B cell (primary cell): ENCODE results near the gene TBXA2R. TPM values are rescaled to one million over a fixed set of nuclear protein-coding genes. Genes with fewer than 3 reads are reported as not detected.
A peak's percentile ranks its signal among the peaks of the same experiment; 100 is the strongest.

ENCODE experiments used
- ATAC-seq: fragments of 200-7000 bp; cut with Tn5 transposase; one replicate; pipeline ENCODE4 v1.10.0; 2021; ENCODE audit warnings: low read depth, mild to moderate bottlenecking, moderate number of reproducible peaks, moderate library complexity
- CTCF ChIA-PET: fragments of 350-600 bp; sonication (Branson Sonifier 250); formaldehyde crosslinking; loops from one replicate; lab custom pipeline; 2021; ENCODE audit warnings: antibody characterized with exemption, inconsistent platforms; lab: Charles Lee
- POLR2A ChIA-PET: fragments of 350-600 bp; sonication (Branson Sonifier 250); formaldehyde crosslinking; loops from one replicate; lab custom pipeline; 2021; ENCODE audit warnings: antibody characterized with exemption; lab: Charles Lee
- DNase-seq: peaks from one replicate; pipeline ENCODE4 v3.0.0; 2013
- H2AFZ ChIP-seq: 2 replicates; pipeline ENCODE4 v1.6.1; 2012; ENCODE audit warnings: mild to moderate bottlenecking, low read depth, low read length; ENCODE audit not compliant: insufficient read depth, poor library complexity, severe bottlenecking
- H3K27ac ChIP-seq, 2 donors: 1 replicate in 1 of 2; 2 replicates in 1 of 2; pipeline ENCODE4 v1.5.1; 2012 to 2013; ENCODE audit warnings: low read length in 2 of 2, mild to moderate bottlenecking in 2 of 2, moderate library complexity in 1 of 2
- H3K27me3 ChIP-seq, 4 experiments: fragments of 200-600 bp in 1 of 4; sonication (generic) in 1 of 4; replicated peaks in 1 of 4; 1 replicate in 2 of 4; 2 replicates in 2 of 4; pipeline versions ENCODE4 v1.6.1 to v1.7.0; 2013 to 2016; ENCODE audit warnings: low read length in 3 of 4, mild to moderate bottlenecking in 2 of 4, mixed read lengths in 1 of 4, moderate library complexity in 1 of 4; ENCODE audit not compliant: insufficient read depth in 4 of 4, control insufficient read depth in 3 of 4; ENCODE audit errors: control extremely low read depth in 1 of 4
- H3K36me3 ChIP-seq, 2 experiments: replicated peaks in 1 of 2; 1 replicate in 1 of 2; 2 replicates in 1 of 2; pipeline versions ENCODE4 v1.6.1 to v1.7.1; 2013; ENCODE audit warnings: low read length in 1 of 2; ENCODE audit not compliant: insufficient read depth in 2 of 2, control insufficient read depth in 1 of 2; ENCODE audit errors: control extremely low read depth in 1 of 2, extremely low read depth in 1 of 2
- H3K4me1 ChIP-seq, 2 donors: fragments of 200-600 bp in 1 of 2; sonication (generic) in 1 of 2; 1 replicate in 1 of 2; 2 replicates in 1 of 2; pipeline versions ENCODE4 v1.5.1 to v1.6.1; 2013 to 2017; ENCODE audit warnings: low read length in 2 of 2; ENCODE audit not compliant: control insufficient read depth in 2 of 2, insufficient read depth in 2 of 2
- H3K4me2 ChIP-seq: replicated peaks from 2 replicates; pipeline ENCODE3; 2012; ENCODE audit warnings: mild to moderate bottlenecking, low read depth, low read length; ENCODE audit not compliant: poor library complexity, severe bottlenecking
- H3K4me3 ChIP-seq, 5 experiments: fragments of 200-600 bp in 1 of 5; sonication (generic) in 1 of 5; 1 replicate in 3 of 5; 2 replicates in 2 of 5; pipeline versions ENCODE4 v1.5.1 to v1.7.0; 2011 to 2016; ENCODE audit warnings: low read length in 4 of 5, mild to moderate bottlenecking in 4 of 5, low read depth in 2 of 5, control low read depth in 1 of 5, moderate library complexity in 1 of 5; ENCODE audit not compliant: insufficient read depth in 1 of 5; ENCODE audit errors: control extremely low read depth in 1 of 5, extremely low read depth in 1 of 5
- H3K79me2 ChIP-seq: fragments of 200-600 bp; sonication (generic); one replicate; pipeline ENCODE4 v1.6.0; 2016; ENCODE audit warnings: low read length; ENCODE audit not compliant: control insufficient read depth, insufficient read depth
- H3K9ac ChIP-seq: fragments of 200-600 bp; sonication (generic); 2 replicates; pipeline ENCODE4 v1.6.1; 2017; ENCODE audit warnings: mild to moderate bottlenecking, low read length, moderate library complexity
- H3K9me3 ChIP-seq, 3 donors: one replicate each; pipeline versions ENCODE4 v1.6.1 to v1.7.1; 2013; ENCODE audit warnings: low read length in 2 of 3; ENCODE audit not compliant: control insufficient read depth in 2 of 3, insufficient read depth in 1 of 3; ENCODE audit errors: control extremely low read depth in 1 of 3
- H4K20me1 ChIP-seq: 2 replicates; pipeline ENCODE4 v1.6.0; 2012; ENCODE audit warnings: mild to moderate bottlenecking, low read length; ENCODE audit not compliant: insufficient read depth, control insufficient read depth, poor library complexity, severe bottlenecking
- H3K27ac Mint-ChIP-seq: one replicate; pipeline ENCODE4 v1.8.0; 2021; ENCODE audit warnings: mixed read lengths
- H3K27me3 Mint-ChIP-seq: one replicate; pipeline ENCODE4 v1.8.0; 2021; ENCODE audit warnings: mixed read lengths
- H3K4me1 Mint-ChIP-seq: one replicate; pipeline ENCODE4 v1.8.0; 2021; ENCODE audit warnings: mixed read lengths
- H3K4me3 Mint-ChIP-seq: one replicate; pipeline ENCODE4 v1.8.0; 2021; ENCODE audit warnings: mixed read lengths
- H3K9me3 Mint-ChIP-seq: one replicate; pipeline ENCODE4 v1.8.0; 2022; ENCODE audit warnings: mixed read lengths; ENCODE audit not compliant: insufficient read depth
- EZH2 ChIP-seq: IDR thresholded peaks from 2 replicates; pipeline ENCODE4 v1.6.1; 2012; ENCODE audit warnings: borderline replicate concordance, low read depth, mild to moderate bottlenecking, moderate library complexity, low read length; ENCODE audit not compliant: insufficient read depth, poor library complexity, severe bottlenecking
- WGBS: methylation state at CpG from one replicate; pipeline ENCODE4 v1.1.5; 2013; ENCODE audit warnings: missing lambda C conversion rate; ENCODE audit not compliant: insufficient coverage; 5-methylcytosine and 5-hydroxymethylcytosine counted together
- intact Hi-C: fragments of 100-400 bp; cut with micrococcal nuclease; formaldehyde crosslinking; loops from one replicate; pipeline ENCODE4 v1.10.0; 2022
- polyA plus RNA-seq: library from polyadenylated mRNA; depleted of rRNA; stranded (reverse); fragments of >200 nt; gene quantifications from 2 replicates; pipeline ENCODE4 v1.2.3, GENCODE V29; 2012
- total RNA-seq, 2 donors: library from RNA; stranded (reverse); fragments of 120-200 nt in 1 of 2; gene quantifications; 1 replicate in 1 of 2; 2 replicates in 1 of 2; pipeline versions ENCODE4 v1.2.3 to v1.2.4, GENCODE V29; 2013 to 2022
- TF ChIP-seq, protein P1 (sequence below): fragments of 200-600 bp; IDR thresholded peaks from one replicate; pipeline ENCODE4 v1.8.0; 2022; ENCODE audit warnings: antibody characterized with exemption, mild to moderate bottlenecking

Gene TBXA2R
- total and polyA plus RNA-seq, 2 donors (not counting 1 experiment from before 2014, with no cell fraction given), result 3.9 to 7.9 TPM

DNA sequence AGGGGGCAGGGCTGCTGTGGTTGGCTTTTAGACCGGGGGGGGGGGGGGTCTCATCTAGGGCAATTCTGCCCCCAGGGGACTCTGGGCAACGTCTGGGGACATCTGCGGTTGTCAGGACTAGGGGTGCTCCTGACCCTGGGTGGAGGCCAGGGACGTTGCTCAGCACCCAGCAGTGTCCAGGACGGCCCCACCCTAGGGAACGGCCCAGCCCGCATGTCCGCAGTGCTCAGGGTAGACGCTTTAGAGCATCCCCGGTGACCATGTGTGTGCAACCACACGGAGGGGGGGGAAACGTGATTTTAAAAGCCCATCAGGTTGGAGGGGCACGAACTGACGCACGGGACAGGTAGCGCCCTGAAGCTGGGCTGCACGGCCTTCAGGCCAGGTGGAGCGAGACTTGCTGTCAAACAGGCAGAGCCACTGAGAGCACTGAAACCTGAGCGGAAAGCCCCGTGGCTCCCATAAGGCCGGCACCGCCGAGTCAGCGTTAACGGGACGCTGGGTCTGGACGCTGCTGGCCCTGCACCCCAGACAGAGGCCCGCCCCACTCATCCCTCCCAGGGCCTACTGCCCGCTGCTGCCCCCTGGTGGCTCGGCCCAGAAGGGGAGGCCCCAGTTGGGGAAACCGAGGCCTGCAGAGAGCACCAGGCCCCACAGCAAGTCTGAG, 11.6 kb upstream of the TBXA2R start:
- Histone ChIP-seq H3K4me2 (peak overlapping the region; percentile 59), H3K36me3 (peaks cover 0 to 36% of the 10 kb centered on the region in 2 experiments), H3K4me1 (peaks cover 12 to 15% of the 10 kb centered on the region in 2 donors), H3K4me3 (no peak overlapping the region), H3K9me3 (no peaks in the 10 kb centered on the region), H3K79me2 (peaks cover 26% of the 10 kb centered on the region), H2AFZ (no peak overlapping the region), H4K20me1 (peaks cover 33% of the 10 kb centered on the region), H3K27ac (no peak overlapping the region), H3K9ac (no peak overlapping the region), H3K27me3 (no peaks in the 10 kb centered on the region)
- 41% methylated on average over 30 of the region's 31 CpGs for WGBS
- Mint-ChIP-seq H3K9me3 (no peaks in the 10 kb centered on the region), H3K4me3 (no peak overlapping the region), H3K4me1 (peaks cover 13% of the 10 kb centered on the region), H3K27me3 (no peaks in the 10 kb centered on the region), H3K27ac (no peak overlapping the region)
- intact Hi-C loops, result loop anchor here (1.0 kb wide), 2 partner anchors 32 to 73 kb away; no protein-coding TSS in a partner anchor
- DNase-seq (peak; percentile 65), ATAC-seq (peak; percentile 79)
- no peak for TF ChIP-seq EZH2
- TF ChIP-seq, protein P1, sequence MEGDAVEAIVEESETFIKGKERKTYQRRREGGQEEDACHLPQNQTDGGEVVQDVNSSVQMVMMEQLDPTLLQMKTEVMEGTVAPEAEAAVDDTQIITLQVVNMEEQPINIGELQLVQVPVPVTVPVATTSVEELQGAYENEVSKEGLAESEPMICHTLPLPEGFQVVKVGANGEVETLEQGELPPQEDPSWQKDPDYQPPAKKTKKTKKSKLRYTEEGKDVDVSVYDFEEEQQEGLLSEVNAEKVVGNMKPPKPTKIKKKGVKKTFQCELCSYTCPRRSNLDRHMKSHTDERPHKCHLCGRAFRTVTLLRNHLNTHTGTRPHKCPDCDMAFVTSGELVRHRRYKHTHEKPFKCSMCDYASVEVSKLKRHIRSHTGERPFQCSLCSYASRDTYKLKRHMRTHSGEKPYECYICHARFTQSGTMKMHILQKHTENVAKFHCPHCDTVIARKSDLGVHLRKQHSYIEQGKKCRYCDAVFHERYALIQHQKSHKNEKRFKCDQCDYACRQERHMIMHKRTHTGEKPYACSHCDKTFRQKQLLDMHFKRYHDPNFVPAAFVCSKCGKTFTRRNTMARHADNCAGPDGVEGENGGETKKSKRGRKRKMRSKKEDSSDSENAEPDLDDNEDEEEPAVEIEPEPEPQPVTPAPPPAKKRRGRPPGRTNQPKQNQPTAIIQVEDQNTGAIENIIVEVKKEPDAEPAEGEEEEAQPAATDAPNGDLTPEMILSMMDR, result peak; percentile 78
- CTCF ChIA-PET, result interaction anchor here (0.6 to 6.4 kb wide), 6 partner anchors 10 to 71 kb away, joined by 3 to 47 read pairs (median 6); partner anchors contain the start of gene GIPC3
- POLR2A ChIA-PET, result no interaction called here

DNA sequence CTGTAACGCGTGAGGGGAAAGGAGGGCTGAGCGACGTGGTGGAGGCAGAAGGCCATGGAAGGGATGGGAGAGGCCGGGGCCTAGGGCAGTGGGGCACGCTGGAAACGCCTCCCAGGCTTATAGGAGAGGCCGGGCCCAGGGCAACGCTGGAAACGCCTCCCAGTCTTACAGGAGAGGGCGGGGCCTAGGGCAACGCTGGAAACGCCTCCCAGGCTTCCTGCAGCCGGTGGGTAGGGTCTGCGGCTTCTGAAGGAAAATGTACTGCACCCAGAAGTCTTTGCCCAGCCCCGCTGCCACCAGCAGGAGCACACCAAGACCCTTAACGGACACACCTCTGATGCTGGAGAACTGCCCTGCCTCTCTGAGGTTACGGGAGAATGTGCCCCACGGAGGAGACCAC, 10.8 kb upstream of the TBXA2R start:
- peaks cover 0 to 34% of the 10 kb centered on the region in 2 experiments for H3K36me3 ChIP-seq
- WGBS, result 21% methylated on average over 17 of the region's 19 CpGs
- CTCF ChIA-PET, result interaction anchor here (0.6 to 6.4 kb wide), 2 partner anchors 47 to 70 kb away, joined by 3 to 47 read pairs; no protein-coding TSS in a partner anchor

More for the DNA sequence above, 10.8 kb upstream of the TBXA2R start:
- Mint-ChIP-seq H3K27me3 (no peaks in the 10 kb centered on the region), H3K4me3 (no peak overlapping the region), H3K27ac (no peak overlapping the region), H3K9me3 (no peaks in the 10 kb centered on the region), H3K4me1 (peaks cover 13% of the 10 kb centered on the region)
- no peak overlapping the region for H3K9ac ChIP-seq
- H3K27ac ChIP-seq, result no peak overlapping the region
- H3K9me3 ChIP-seq, result no peaks in the 10 kb centered on the region
- H4K20me1 ChIP-seq, result peaks cover 29% of the 10 kb centered on the region
- ATAC-seq (no peak), DNase-seq (no peak)
- no peak overlapping the region for H3K4me3 ChIP-seq
- TF ChIP-seq EZH2, result no peak
- TF ChIP-seq, protein P1, result no peak
- H3K4me2 ChIP-seq, result peak overlapping the region; percentile 59
- intact Hi-C loops, result no loop called here
- H3K4me1 ChIP-seq, result peaks cover 12 to 15% of the 10 kb centered on the region in 2 donors
- H3K27me3 ChIP-seq, result no peaks in the 10 kb centered on the region
- POLR2A ChIA-PET, result no interaction called here
- no peak overlapping the region for H2AFZ ChIP-seq
- H3K79me2 ChIP-seq, result peaks cover 22% of the 10 kb centered on the region
